Sigmoid colon (tissue), 7 donors: ENCODE data around the gene TPTE. TPM values are rescaled to one million over a fixed set of nuclear protein-coding genes. Genes with fewer than 3 reads are reported as not detected.
"Not testable (repeated sequence)": the region's sequence is repeated elsewhere in the genome, so short reads cannot be mapped to it uniquely, and the experiment has no call there.

ENCODE experiments used
- DNase-seq: peaks from one replicate; pipeline ENCODE4 v3.0.0-alpha.2; 2019
- H3K27ac ChIP-seq, 4 donors: fragments of 200-600 bp; sonication (generic); one replicate each; pipeline ENCODE4 v1.5.1; 2016 to 2019; ENCODE audit warnings: mild to moderate bottlenecking in 1 of 4
- H3K27me3 ChIP-seq, 3 donors: fragments of 200-600 bp; sonication (generic); one replicate each; pipeline ENCODE4 v1.5.1; 2019; ENCODE audit warnings: mild to moderate bottlenecking in 1 of 3
- H3K36me3 ChIP-seq, 4 donors: fragments of 200-600 bp; sonication (generic); one replicate each; pipeline ENCODE4 v1.5.1; 2016 to 2019
- H3K4me1 ChIP-seq, 4 donors: fragments of 200-600 bp; sonication (generic); one replicate each; pipeline ENCODE4 v1.5.1; 2017 to 2019
- H3K4me3 ChIP-seq, 4 donors: fragments of 200-600 bp; sonication (generic); one replicate each; pipeline ENCODE4 v1.5.1; 2017 to 2019; ENCODE audit warnings: mild to moderate bottlenecking in 2 of 4, moderate library complexity in 1 of 4
- H3K9me3 ChIP-seq, 4 donors: fragments of 200-600 bp in 3 of 4; sonication (generic) in 3 of 4; one replicate each; pipeline versions ENCODE4 v1.5.1 to v1.6.1; 2013 to 2019
- EP300 ChIP-seq, 4 donors: sonication (generic); formaldehyde crosslinking; IDR thresholded peaks; one replicate each; pipeline ENCODE4 v1.6.1; 2017; ENCODE audit warnings: antibody characterized with exemption in 4 of 4
- POLR2A ChIP-seq, 2 donors: fragments of 450-650 bp; IDR thresholded peaks; one replicate each; pipeline ENCODE4 v1.6.1; 2016; ENCODE audit warnings: antibody characterized with exemption in 2 of 2, mild to moderate bottlenecking in 2 of 2, moderate library complexity in 2 of 2
- POLR2AphosphoS5 ChIP-seq, 4 donors: sonication (generic); formaldehyde crosslinking; IDR thresholded peaks; one replicate each; pipeline ENCODE4 v1.6.1; 2017; ENCODE audit warnings: antibody characterized with exemption in 4 of 4
- WGBS, 2 donors: extraction: QIAGEN DNeasy Blood & Tissue Kit; methylation state at CpG; one replicate each; pipeline ENCODE4 v1.1.7; 2013; 5-methylcytosine and 5-hydroxymethylcytosine counted together
- intact Hi-C: fragments of 100-400 bp; cut with DNase I; formaldehyde crosslinking; loops from one replicate; pipeline ENCODE4 v1.15.1; 2023
- polyA plus RNA-seq, 3 donors: library from polyadenylated mRNA; stranded (reverse); fragments of 200-250 nt; gene quantifications; one replicate each; pipeline ENCODE4 v1.2.3, GENCODE V29; 2013
- total RNA-seq, 4 donors: library from RNA; depleted of rRNA; stranded (reverse); fragments of >200 nt; gene quantifications; one replicate each; pipeline ENCODE4 v1.1.0, GENCODE V29; 2016
- TF ChIP-seq, protein P1 (sequence below), 4 experiments: fragments of 450-650 bp in 3 of 4; fragments of 200-600 bp in 1 of 4; IDR thresholded peaks; one replicate each; pipeline ENCODE4 v1.5.1; 2016 to 2019; ENCODE audit warnings: antibody characterized with exemption in 4 of 4, mild to moderate bottlenecking in 3 of 4, moderate library complexity in 2 of 4
- donor health status: healthy with polysubstance abuse.
- donor health status: Bipolar disorder and iron deficiency.
- donor health status: healthy.

Gene TPTE
- not detected for total RNA-seq
- polyA plus RNA-seq = not detected

DNA sequence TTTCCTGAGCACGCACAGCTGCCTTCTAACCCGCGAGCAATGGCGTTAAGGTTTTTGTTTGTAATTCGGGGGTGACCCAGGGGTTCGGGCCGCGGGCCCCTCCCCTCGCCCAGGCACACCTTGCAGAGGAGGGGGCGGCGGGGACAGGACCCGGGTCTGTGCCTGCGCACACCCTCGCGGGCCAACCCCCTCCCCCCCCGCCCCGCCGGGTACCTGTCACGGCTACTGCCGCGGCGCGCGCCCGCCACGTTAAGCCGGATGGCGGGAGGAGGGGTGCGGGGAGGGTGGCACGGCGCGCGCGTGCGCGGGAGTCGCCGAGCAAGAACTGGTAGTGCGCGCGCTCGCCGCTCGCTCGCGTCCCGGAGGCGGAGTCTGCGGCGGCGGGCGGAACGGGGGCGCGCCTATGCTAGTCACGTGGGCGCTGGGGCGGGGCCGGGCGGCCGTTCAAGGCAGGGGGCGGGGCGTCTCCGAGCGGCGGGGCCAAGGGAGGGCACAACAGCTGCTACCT lies at the start of gene TPTE:
TPTE (plus strand) TSS at position 493 of the 508 bp plus-strand sequence. CDS start 17,141 bp downstream, outside the sequence.
- WGBS, 2 donors = 75 to 85% methylated on average over 66 of the region's 66 CpGs
- TF ChIP-seq EP300 (IDR thresholded peaks at IDR 0.05) (no peak), POLR2AphosphoS5 (IDR thresholded peaks at IDR 0.05) (no peak), POLR2A (IDR thresholded peaks at IDR 0.05) (no peak)
- TF ChIP-seq, protein P1, sequence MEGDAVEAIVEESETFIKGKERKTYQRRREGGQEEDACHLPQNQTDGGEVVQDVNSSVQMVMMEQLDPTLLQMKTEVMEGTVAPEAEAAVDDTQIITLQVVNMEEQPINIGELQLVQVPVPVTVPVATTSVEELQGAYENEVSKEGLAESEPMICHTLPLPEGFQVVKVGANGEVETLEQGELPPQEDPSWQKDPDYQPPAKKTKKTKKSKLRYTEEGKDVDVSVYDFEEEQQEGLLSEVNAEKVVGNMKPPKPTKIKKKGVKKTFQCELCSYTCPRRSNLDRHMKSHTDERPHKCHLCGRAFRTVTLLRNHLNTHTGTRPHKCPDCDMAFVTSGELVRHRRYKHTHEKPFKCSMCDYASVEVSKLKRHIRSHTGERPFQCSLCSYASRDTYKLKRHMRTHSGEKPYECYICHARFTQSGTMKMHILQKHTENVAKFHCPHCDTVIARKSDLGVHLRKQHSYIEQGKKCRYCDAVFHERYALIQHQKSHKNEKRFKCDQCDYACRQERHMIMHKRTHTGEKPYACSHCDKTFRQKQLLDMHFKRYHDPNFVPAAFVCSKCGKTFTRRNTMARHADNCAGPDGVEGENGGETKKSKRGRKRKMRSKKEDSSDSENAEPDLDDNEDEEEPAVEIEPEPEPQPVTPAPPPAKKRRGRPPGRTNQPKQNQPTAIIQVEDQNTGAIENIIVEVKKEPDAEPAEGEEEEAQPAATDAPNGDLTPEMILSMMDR (IDR thresholded peaks at IDR 0.05) = no peak
- intact Hi-C loops = no loop called here
- H3K4me1 ChIP-seq = no peaks in the 10 kb centered on the region
- no peak within 1 kb of the TSS for H3K27ac ChIP-seq
- DNase-seq = no peak
- peaks cover 0 to 4% (median 2%) of the 10 kb centered on the region in 3 donors for H3K27me3 ChIP-seq
- peaks cover 0 to 39% (median 9%) of the 10 kb centered on the region in 4 donors for H3K9me3 ChIP-seq
- H3K36me3 ChIP-seq = no peaks in the 10 kb centered on the region
- H3K4me3 ChIP-seq = no peak within 1 kb of the TSS

DNA sequence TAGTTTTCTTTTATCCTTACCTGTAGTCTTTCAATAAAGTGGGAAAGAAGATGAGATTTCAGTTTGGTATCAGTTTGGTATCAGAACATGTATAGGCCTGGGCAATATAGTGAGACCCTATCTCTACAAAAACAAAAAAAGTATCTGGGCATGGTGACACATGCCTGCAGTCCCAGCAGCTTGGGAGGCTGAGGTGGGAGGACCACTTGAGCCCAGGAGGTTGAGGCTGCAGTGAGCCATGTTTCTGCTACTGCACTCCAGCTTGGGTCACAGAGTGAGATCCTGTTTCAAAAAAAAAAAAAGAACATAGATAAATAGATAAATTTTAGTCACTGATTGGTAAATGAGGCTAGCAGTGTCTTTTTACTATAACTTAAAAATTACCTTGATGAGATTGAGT lies 49.4 kb upstream of the TPTE start:
- H3K27me3 ChIP-seq, H3K4me1 ChIP-seq, H3K27ac ChIP-seq, H3K4me3 ChIP-seq, DNase-seq, H3K9me3 ChIP-seq, H3K36me3 ChIP-seq, intact Hi-C loops: not testable (repeated sequence)

DNA sequence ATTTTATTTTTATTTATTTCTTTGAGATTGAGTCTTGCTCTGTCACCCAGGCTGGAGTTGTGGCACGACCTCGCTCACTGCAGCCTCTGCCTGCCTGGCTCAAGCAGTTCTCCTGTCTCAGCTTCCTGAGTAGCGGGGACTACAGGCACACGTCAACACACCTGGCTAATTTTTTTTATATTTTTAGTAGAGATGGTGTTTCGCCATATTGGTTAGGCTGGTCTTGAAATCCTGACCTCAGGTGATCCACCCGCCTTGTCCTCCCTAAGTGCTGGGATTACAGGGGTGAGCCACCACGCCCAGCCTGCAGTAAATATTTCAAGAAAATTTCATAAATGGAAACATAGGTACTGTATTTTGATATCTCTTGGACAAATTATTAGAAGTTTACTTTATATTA lies 43.6 kb upstream of the TPTE start:
- H3K27me3 ChIP-seq, DNase-seq, H3K4me3 ChIP-seq, H3K27ac ChIP-seq, H3K9me3 ChIP-seq, intact Hi-C loops, H3K4me1 ChIP-seq, H3K36me3 ChIP-seq: not testable (repeated sequence)
- 64% methylated on average over 7 of the region's 7 CpGs for WGBS, 2 donors

DNA sequence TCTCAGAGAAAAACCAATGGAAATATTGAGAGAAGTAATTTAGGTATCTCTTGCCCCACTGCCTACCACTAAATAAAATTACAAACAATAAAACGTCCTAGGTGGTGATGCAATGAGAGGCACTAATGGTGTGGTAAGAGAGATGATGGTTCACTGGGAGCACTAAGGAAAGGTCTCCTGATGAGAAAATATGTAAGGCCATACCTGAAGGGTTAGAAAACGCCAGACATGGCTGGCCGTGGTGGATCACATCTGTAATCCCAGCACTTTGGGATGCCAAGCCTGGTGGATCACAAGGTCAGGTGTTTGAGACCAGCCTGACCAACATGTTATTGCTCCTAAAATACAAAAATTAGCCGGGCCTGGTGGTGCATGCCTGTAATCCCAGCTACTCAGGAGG lies 41.5 kb upstream of the TPTE start:
- H3K9me3 ChIP-seq, H3K4me1 ChIP-seq, H3K27ac ChIP-seq, intact Hi-C loops, H3K36me3 ChIP-seq, H3K4me3 ChIP-seq, DNase-seq, H3K27me3 ChIP-seq: not testable (repeated sequence)
- 35 to 43% methylated on average over 4 of the region's 4 CpGs for WGBS, 2 donors

DNA sequence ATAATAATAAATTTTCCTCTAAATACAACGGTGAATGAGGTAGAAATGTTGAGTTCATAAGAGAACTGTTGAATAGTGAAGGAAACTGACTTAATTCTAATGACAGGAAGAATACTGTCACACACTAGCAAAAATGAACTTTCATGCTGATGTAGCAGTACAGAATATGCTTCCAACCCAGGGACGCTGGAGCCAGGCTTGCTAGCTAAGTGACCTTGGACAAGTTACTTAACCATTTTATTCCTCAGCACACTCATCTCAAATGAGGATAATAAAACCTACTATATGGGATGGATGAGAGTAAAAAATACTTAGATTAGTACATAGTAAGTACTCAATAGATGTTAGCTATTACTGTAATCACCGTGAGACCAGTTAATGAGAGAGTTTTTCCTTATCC lies 36.5 kb upstream of the TPTE start:
- H3K27ac ChIP-seq, H3K36me3 ChIP-seq, H3K4me3 ChIP-seq, H3K4me1 ChIP-seq, H3K27me3 ChIP-seq, H3K9me3 ChIP-seq, intact Hi-C loops, DNase-seq: not testable (repeated sequence)
- WGBS, 2 donors = 59% methylated on average over 2 of the region's 3 CpGs

DNA sequence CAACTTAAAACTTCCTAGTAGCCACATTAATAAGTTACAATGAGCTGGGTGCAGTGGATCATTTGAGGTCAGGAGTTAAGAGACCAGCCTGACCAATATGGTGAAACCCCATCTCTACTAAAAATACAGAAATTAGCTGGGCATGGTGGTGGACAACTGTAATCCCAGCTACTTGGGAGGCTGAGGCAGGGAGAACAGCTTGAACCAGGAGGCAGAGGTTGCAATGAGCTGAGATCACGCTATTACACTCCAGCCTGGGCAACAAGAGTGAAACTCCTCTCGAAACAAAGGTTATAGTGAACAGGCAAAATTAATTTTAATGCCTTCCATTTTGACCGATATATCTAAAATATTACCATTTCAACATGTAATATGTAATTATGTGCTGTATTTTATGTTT lies 30.9 kb upstream of the TPTE start:
- DNase-seq, H3K27me3 ChIP-seq, intact Hi-C loops: not testable (repeated sequence)

DNA sequence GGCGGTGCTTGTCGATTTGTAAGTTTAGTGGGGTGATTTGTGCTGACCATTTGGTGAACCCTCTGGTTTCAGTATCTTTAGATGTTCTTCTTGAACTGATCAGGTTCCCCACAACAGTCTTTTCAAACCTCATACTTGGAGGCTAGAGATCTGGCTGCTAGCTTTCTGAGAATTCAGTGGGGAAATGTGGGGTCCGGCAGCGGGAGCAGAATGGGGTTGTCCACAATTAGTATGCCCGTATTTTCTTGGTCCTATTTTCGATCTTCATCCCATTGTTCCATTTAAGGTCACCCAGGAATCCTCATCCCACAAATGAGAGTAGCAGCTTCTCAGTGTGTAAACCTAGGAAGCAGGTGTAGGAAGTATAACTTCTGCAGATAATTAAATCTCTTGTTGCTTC lies 10.3 kb upstream of the TPTE start:
- Histone ChIP-seq H3K4me1 (no peaks in the 10 kb centered on the region), H3K27me3 (no peaks in the 10 kb centered on the region), H3K36me3 (no peaks in the 10 kb centered on the region), H3K9me3 (peaks cover 0 to 3% (median 0%) of the 10 kb centered on the region in 4 donors), H3K27ac (no peak overlapping the region), H3K4me3 (no peak overlapping the region)
- TF ChIP-seq POLR2AphosphoS5 (IDR thresholded peaks at IDR 0.05) (no peak), POLR2A (IDR thresholded peaks at IDR 0.05) (no peak), EP300 (IDR thresholded peaks at IDR 0.05) (no peak)
- TF ChIP-seq, protein P1 (IDR thresholded peaks at IDR 0.05) = no peak
- 69 to 72% methylated on average over 6 of the region's 6 CpGs for WGBS, 2 donors
- intact Hi-C loops = no loop called here
- no peak for DNase-seq

More for the DNA sequence above, 30.9 kb upstream of the TPTE start:
- H3K9me3 ChIP-seq, H3K4me1 ChIP-seq, H3K36me3 ChIP-seq, H3K27ac ChIP-seq, H3K4me3 ChIP-seq: not testable (repeated sequence)
- 60 to 63% methylated on average over 3 of the region's 3 CpGs for WGBS, 2 donors

DNA sequence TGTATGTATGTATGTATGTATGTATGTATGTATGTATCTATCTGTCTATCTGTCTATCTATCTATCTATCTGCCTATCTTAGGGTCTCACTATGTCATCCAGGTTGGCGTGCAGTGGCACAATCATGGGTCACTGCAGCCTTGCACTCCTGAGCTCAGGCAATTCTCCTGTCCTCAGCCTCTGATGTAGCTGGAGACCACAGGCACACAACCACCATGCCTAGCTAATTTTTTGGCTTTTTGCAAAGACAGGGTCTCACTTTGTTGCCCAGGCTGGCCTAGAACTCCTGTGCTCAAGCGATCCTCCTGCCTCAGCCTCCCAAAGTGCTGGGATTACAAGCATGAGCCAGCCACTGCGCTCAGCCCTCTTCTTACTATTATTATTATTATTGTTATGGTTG lies 4.5 kb upstream of the TPTE start:
- DNase-seq, intact Hi-C loops: not testable (repeated sequence)

DNA sequence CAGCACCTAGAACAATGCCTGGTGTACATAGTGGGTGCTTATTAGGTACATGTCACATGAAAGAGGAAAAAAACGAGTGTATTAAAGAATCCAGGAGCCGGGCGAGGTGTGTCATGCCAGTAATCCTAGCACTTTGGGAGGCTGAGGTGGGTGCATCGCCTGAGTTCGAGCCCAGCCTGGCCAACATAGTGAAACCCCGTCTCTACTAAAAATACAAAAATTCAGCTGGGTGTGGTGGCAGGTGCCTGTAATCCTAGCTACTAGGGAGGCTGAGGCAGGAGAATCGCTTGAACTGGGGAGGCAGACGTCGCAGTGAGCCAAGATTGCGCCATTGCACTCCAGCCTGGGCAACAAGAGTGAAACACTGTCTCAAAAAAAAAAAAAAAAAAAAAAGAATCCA lies 3.5 kb upstream of the TPTE start:
- H3K9me3 ChIP-seq = peaks cover 0 to 35% (median 8%) of the 10 kb centered on the region in 4 donors
- 80 to 84% methylated on average over 10 of the region's 10 CpGs for WGBS, 2 donors
- H3K36me3 ChIP-seq, H3K27me3 ChIP-seq, intact Hi-C loops, DNase-seq, H3K27ac ChIP-seq, H3K4me1 ChIP-seq, H3K4me3 ChIP-seq: not testable (repeated sequence)

More for the DNA sequence above, 4.5 kb upstream of the TPTE start:
- peaks cover 0 to 33% (median 5%) of the 10 kb centered on the region in 4 donors for H3K9me3 ChIP-seq
- not testable (repeated sequence) for H3K4me3 ChIP-seq, H3K27ac ChIP-seq, H3K36me3 ChIP-seq, H3K4me1 ChIP-seq, H3K27me3 ChIP-seq
- WGBS, 2 donors = 83 to 87% methylated on average over 3 of the region's 3 CpGs

DNA sequence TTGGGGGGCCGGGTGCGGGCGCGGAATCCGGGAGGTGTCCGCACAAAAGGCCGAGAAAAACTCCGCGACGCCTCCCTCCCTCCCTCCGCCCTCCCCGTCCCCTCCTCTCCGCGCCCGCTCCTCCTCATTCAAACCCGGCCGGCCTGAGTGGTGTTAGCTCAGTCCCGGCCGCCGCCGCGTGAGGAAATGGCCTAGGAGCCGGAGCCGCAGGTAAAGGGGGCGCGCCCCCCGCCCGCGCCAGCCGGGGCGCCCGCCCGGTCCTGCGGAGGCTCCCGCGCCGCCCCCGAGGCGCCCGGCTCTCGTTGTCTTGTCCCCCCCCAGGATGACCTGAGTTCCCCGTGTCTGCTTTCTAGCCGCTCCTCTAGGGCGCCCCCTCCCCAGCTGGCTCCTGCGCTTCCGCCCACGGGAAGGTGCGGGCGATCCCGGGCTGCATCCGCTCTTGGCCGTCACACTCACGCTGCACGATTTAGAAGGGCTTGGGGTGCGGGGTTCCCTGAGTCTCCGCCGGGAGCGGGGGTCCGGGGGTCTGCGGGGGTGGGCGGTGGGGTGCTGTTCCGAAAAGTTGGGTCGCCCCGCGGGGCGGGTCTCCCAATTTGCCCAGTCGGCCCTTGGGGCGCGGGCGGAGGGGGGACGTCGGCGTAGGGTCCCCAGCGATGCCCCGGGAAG lies 585 bp downstream of the TPTE start:
- intact Hi-C loops, H3K4me1 ChIP-seq, H3K36me3 ChIP-seq, H3K4me3 ChIP-seq, H3K27ac ChIP-seq, H3K27me3 ChIP-seq, DNase-seq: not testable (repeated sequence)
- 72 to 86% methylated on average over 75 of the region's 75 CpGs for WGBS, 2 donors
- H3K9me3 ChIP-seq = peaks cover 0 to 37% (median 9%) of the 10 kb centered on the region in 4 donors
